HepG2 (cell line): Measurements from ENCODE around the gene ZIC4. TPM values are rescaled to one million over a fixed set of nuclear protein-coding genes. Genes with fewer than 3 reads are reported as not detected.

Source experiments
- ATAC-seq: fragments of 200-7000 bp; cut with Tn5 transposase; 3 replicates; pipeline ENCODE4 v1.9.1; 2020; ENCODE audit warnings: mild to moderate bottlenecking, moderate library complexity
- BruUV-seq: library from RNA; stranded (reverse); fragments of 400-500 nt; replicated peaks from 2 replicates; lab custom pipeline; 2021; lab: Mats Ljungman, UMichigan
- CTCF ChIA-PET: fragments of 300-600 bp; formaldehyde crosslinking; extraction: SDS; loops from one replicate; lab custom pipeline; 2021; ENCODE audit warnings: low total read pairs, inconsistent platforms, low intra/inter-chr PET ratio; lab: Yijun Ruan, JAX
- POLR2A ChIA-PET: fragments of 350-600 bp; sonication (Branson Sonifier 250); formaldehyde crosslinking; loops from one replicate; lab custom pipeline; 2020; ENCODE audit warnings: antibody characterized with exemption, inconsistent platforms; lab: Yijun Ruan, JAX
- DNase-seq: peaks from one replicate; pipeline ENCODE4 v3.0.0-alpha.2; 2015; ENCODE audit warnings: low spot score
- FAIRE-seq: peaks from 3 replicates; lab custom pipeline; 2011; peaks lifted over from hg19 to GRCh38; lab: Jason Lieb, UNC
- H2AFZ ChIP-seq: one replicate; pipeline ENCODE4 v1.6.1; 2011; ENCODE audit warnings: low read length, inconsistent platforms
- H3K27ac ChIP-seq: fragments of 300-600 bp; 3 replicates; pipeline ENCODE4 v1.8.0; 2011; ENCODE audit warnings: mixed run types, mild to moderate bottlenecking, mixed read lengths, low read length, inconsistent platforms; ENCODE audit not compliant: insufficient read depth; ENCODE audit errors: extremely low read length
- H3K27me3 ChIP-seq, 2 experiments: fragments of 200-600 bp in 1 of 2; 2 replicates in 1 of 2; 3 replicates in 1 of 2; pipeline versions ENCODE4 v1.6.0 to v1.8.0; 2011; ENCODE audit warnings: low read length in 2 of 2, mild to moderate bottlenecking in 2 of 2, moderate library complexity in 2 of 2, inconsistent platforms in 1 of 2; ENCODE audit not compliant: insufficient read depth in 2 of 2, control insufficient read depth in 1 of 2
- H3K36me3 ChIP-seq, 2 experiments: fragments of 200-600 bp in 1 of 2; replicated peaks in 1 of 2; 2 replicates in 1 of 2; 3 replicates in 1 of 2; pipeline versions ENCODE4 v1.5.1 to v1.8.0; 2011; ENCODE audit warnings: low read length in 2 of 2, inconsistent platforms in 1 of 2; ENCODE audit not compliant: insufficient read depth in 2 of 2, control insufficient read depth in 1 of 2
- H3K4me1 ChIP-seq: 2 replicates; pipeline ENCODE4 v1.5.1; 2012; ENCODE audit warnings: low read length, inconsistent platforms; ENCODE audit not compliant: insufficient read depth
- H3K4me2 ChIP-seq: 2 replicates; pipeline ENCODE4 v1.6.0; 2011; ENCODE audit warnings: low read depth, low read length, inconsistent platforms
- H3K4me3 ChIP-seq, 3 experiments: fragments of 200-600 bp in 1 of 3; sonication (generic), shearing (Covaris generic) in 1 of 3; replicated peaks in 1 of 3; 2 replicates each; pipeline ENCODE4 v1.5.1; 2011 to 2016; ENCODE audit warnings: low read length in 3 of 3, inconsistent platforms in 2 of 3, low read depth in 2 of 3, mild to moderate bottlenecking in 2 of 3, control low read depth in 1 of 3, mixed read lengths in 1 of 3; ENCODE audit not compliant: insufficient read depth in 1 of 3
- H3K79me2 ChIP-seq: one replicate; pipeline ENCODE4 v1.6.1; 2011; ENCODE audit warnings: low read length, inconsistent platforms; ENCODE audit not compliant: insufficient read depth
- H3K9ac ChIP-seq: 2 replicates; pipeline ENCODE4 v1.6.0; 2011; ENCODE audit warnings: mild to moderate bottlenecking, low read depth, low read length, inconsistent platforms; ENCODE audit not compliant: insufficient read depth
- H3K9me3 ChIP-seq: 2 replicates; pipeline ENCODE4 v1.5.1; 2012; ENCODE audit warnings: mild to moderate bottlenecking, low read length
- H4K20me1 ChIP-seq: 2 replicates; pipeline ENCODE4 v1.6.0; 2011; ENCODE audit warnings: inconsistent platforms, mild to moderate bottlenecking, low read length, moderate library complexity; ENCODE audit not compliant: insufficient read depth
- ATF4 ChIP-seq, 2 experiments: fragments of 450-650 bp in 1 of 2; sonication (generic) in 1 of 2; formaldehyde crosslinking; IDR thresholded peaks; 2 replicates each; pipeline versions ENCODE4 v1.5.0 to v1.8.0; 2020 to 2022; ENCODE audit warnings: mild to moderate bottlenecking in 1 of 2, missing genetic modification reagents in 1 of 2
- CHD4 ChIP-seq: fragments of 200-600 bp; sonication (generic); IDR thresholded peaks from 2 replicates; pipeline ENCODE4 v1.7.0; 2017; ENCODE audit warnings: mild to moderate bottlenecking, low read length, borderline replicate concordance
- KDM5A ChIP-seq: fragments of 200-600 bp; sonication (generic); IDR thresholded peaks from 2 replicates; pipeline ENCODE4 v1.7.0; 2018; ENCODE audit warnings: antibody characterized with exemption, mild to moderate bottlenecking, low read length, borderline replicate concordance
- MXI1 ChIP-seq: IDR thresholded peaks from 3 replicates; pipeline ENCODE4 v1.6.1; 2012; ENCODE audit warnings: low read depth, low read length, inconsistent platforms, borderline replicate concordance
- SNAPC4 ChIP-seq: sonication (generic); formaldehyde crosslinking; IDR thresholded peaks from 2 replicates; pipeline ENCODE4 v1.4.0; 2020; ENCODE audit warnings: mild to moderate bottlenecking, missing genetic modification reagents
- ZNF282 ChIP-seq: fragments of 450-650 bp; IDR thresholded peaks from 2 replicates; pipeline ENCODE4 v1.6.1; 2018; ENCODE audit not compliant: partially characterized antibody
- WGBS: methylation state at CpG from one replicate; pipeline ENCODE4 v1.1.6; 2017; ENCODE audit warnings: low lambda C conversion rate; 5-methylcytosine and 5-hydroxymethylcytosine counted together
- in situ Hi-C: cut with HindIII; loops from 2 replicates; pipeline ENCODE4 v1.10.0; 2017; ENCODE audit warnings: low pct_unique_long_range_greater_than_20kb; ENCODE audit not compliant: extremely low pct_ligation_motif_present
- intact Hi-C: fragments of 100-400 bp; cut with micrococcal nuclease; formaldehyde crosslinking; loops from one replicate; pipeline ENCODE4 v1.10.0; 2022; ENCODE audit not compliant: unreplicated experiment
- polyA plus RNA-seq, 8 experiments: library from polyadenylated mRNA; depleted of rRNA in 3 of 8; stranded (reverse) in 7 of 8; unstranded in 1 of 8; fragments of >200 nt; fragmentation: Illumina TruSeq in 4 of 8; extraction: Trizol in 4 of 8; gene quantifications; 2 replicates each; pipeline versions ENCODE4 v1.2.1 to v1.2.3, GENCODE V29; 2011 to 2016; ENCODE audit warnings: low read depth in 4 of 8, missing spikeins in 1 of 8, mixed read lengths in 1 of 8; ENCODE audit not compliant: insufficient read depth in 1 of 8
- total RNA-seq, 5 experiments: library from RNA; depleted of rRNA; stranded (reverse); fragments of >200 nt; fragmentation: Illumina TruSeq; extraction: Trizol; gene quantifications; 2 replicates each; pipeline ENCODE4 v1.2.3, GENCODE V29; 2016; ENCODE audit warnings: low read depth in 1 of 5
- TF ChIP-seq, protein P1 (sequence below): IDR thresholded peaks from 2 replicates; pipeline ENCODE4 v1.6.1; 2012; ENCODE audit warnings: inconsistent platforms
- TF ChIP-seq, protein P2 (sequence below): IDR thresholded peaks from 2 replicates; pipeline ENCODE4 v1.6.1; 2012; ENCODE audit warnings: low read depth, low read length, improper control_type of control experiment

ZIC4 gene
- total and polyA plus RNA-seq, 2 of the 13 experiments (the other 11 are each of a cell fraction or from before 2014, with no cell fraction given), result not detected

GRCh38 chr3:147356909-147357900, 49.1 kb downstream of the ZIC4 start:
- H3K27me3 ChIP-seq, result peaks cover 3 to 50% of the 10 kb centered on the region in 2 experiments; a peak in 4 of 5 replicates
- ATAC-seq, result no peak

More at GRCh38 chr3:147356909-147357900, 49.1 kb downstream of the ZIC4 start:
- no peak for TF ChIP-seq SNAPC4 (CRISPR knock-in tag)
- TF ChIP-seq CHD4, result no peak
- no peak for TF ChIP-seq KDM5A
- no peak for TF ChIP-seq MXI1
- TF ChIP-seq, protein P1, sequence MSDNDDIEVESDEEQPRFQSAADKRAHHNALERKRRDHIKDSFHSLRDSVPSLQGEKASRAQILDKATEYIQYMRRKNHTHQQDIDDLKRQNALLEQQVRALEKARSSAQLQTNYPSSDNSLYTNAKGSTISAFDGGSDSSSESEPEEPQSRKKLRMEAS, result no peak
- TF ChIP-seq ATF4 (CRISPR knock-in tag; IDR thresholded peaks at IDR 0.05), result no peak
- TF ChIP-seq, protein P2, sequence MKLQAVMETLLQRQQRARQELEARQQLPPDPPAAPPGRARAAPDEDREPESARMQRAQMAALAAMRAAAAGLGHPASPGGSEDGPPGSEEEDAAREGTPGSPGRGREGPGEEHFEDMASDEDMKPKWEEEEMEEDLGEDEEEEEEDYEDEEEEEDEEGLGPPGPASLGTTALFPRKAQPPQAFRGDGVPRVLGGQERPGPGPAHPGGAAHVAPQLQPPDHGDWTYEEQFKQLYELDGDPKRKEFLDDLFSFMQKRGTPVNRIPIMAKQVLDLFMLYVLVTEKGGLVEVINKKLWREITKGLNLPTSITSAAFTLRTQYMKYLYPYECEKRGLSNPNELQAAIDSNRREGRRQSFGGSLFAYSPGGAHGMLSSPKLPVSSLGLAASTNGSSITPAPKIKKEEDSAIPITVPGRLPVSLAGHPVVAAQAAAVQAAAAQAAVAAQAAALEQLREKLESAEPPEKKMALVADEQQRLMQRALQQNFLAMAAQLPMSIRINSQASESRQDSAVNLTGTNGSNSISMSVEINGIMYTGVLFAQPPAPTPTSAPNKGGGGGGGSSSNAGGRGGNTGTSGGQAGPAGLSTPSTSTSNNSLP, result no peak
- TF ChIP-seq ZNF282, result no peak
- no peaks in the 10 kb centered on the region for H3K9me3 ChIP-seq
- no peak overlapping the region for H3K4me2 ChIP-seq
- no peak overlapping the region for H3K4me3 ChIP-seq
- intact Hi-C loops (no loop called here), in situ Hi-C loops (no loop called here)
- DNase-seq (no peak), FAIRE-seq (no peak)
- BruUV-seq, result no TSS peak
- H2AFZ ChIP-seq, result no peak overlapping the region
- no peaks in the 10 kb centered on the region for H4K20me1 ChIP-seq
- POLR2A ChIA-PET, result no interaction called here
- H3K36me3 ChIP-seq, result no peaks in the 10 kb centered on the region
- H3K4me1 ChIP-seq, result no peaks in the 10 kb centered on the region
- H3K27ac ChIP-seq, result no peak overlapping the region
- no peak overlapping the region for H3K9ac ChIP-seq
- H3K79me2 ChIP-seq, result no peaks in the 10 kb centered on the region
- CTCF ChIA-PET, result no interaction called here
- WGBS, result 52% methylated on average over 28 of the region's 29 CpGs
